ENCODE measurements around the gene DCAF4L1.
A peak's percentile ranks its signal among the peaks of the same experiment; 100 is the strongest.

DCAF4L1 gene

GRCh38 chr4:41981456-41981855 lies at the start of gene DCAF4L1:
Gene DCAF4L1, plus strand, starts transcription at chr4:41981756. Its CDS starts 37 bp downstream, at chr4:41981793.
- DNase-seq (ENCODE audit: low spot score), result no peak

GRCh38 chr4:41932988-41933387 lies 48.6 kb upstream of the DCAF4L1 start:
- no peak for DNase-seq (ENCODE audit: low spot score)

GRCh38 chr4:41933997-41934503 lies 47.5 kb upstream of the DCAF4L1 start:
- no peak for DNase-seq (ENCODE audit: low spot score)

DNA sequence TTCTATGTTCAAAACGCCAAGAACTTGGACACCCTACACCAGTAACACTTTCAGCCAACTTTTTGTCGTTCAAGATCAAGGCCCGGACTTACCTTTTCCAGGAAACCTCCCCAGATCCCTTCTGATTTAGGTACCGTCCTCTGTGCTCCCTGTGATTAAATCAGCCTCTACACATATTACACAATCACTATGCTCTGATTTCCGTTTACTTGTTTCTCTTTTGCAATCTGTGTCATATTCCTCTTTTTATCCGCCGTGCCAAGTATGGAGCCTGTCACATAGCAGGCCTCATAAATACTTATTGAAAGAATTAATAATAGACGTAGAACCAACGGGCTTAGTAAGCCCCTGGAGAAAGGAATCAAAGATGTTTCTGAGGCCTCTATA lies 47.0 kb upstream of the DCAF4L1 start:
- no peak for DNase-seq (ENCODE audit: low spot score)

GRCh38 chr4:41934901-41935651 lies 46.5 kb upstream of the DCAF4L1 start, which contains the start of gene TMEM33:
Gene TMEM33, plus strand, starts transcription at chr4:41935429. Its CDS starts 56 bp downstream, at chr4:41935485.
- peak; percentile 81 for DNase-seq (ENCODE audit: low spot score)

GRCh38 chr4:41935652-41936021 lies 45.9 kb upstream of the DCAF4L1 start:
- DNase-seq (ENCODE audit: low spot score), result no peak

- DNase-seq (ENCODE audit: low spot score), result no peak
Observed at GRCh38 chr4:41939016-41939626, 42.4 kb upstream of the DCAF4L1 start.

DNA sequence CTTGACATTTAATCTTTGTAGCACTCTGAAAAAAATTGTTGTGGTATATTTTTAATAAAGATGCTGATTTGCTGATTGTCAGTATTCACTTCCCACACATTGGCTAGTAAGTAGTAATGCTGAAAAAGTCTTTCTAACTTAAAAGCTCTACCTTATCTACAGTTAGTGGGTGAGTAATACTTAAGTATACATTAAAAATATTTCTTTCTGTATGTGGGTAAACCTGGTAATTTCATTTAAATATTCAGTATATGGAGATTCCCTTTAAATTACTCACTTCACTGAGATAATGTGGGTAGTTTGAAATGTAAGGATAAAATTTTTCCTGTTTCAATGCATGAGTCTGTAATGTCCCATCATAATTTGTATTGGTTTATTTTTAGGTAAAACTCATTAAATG lies 40.7 kb upstream of the DCAF4L1 start:
- no peak for DNase-seq (ENCODE audit: low spot score)

DNA sequence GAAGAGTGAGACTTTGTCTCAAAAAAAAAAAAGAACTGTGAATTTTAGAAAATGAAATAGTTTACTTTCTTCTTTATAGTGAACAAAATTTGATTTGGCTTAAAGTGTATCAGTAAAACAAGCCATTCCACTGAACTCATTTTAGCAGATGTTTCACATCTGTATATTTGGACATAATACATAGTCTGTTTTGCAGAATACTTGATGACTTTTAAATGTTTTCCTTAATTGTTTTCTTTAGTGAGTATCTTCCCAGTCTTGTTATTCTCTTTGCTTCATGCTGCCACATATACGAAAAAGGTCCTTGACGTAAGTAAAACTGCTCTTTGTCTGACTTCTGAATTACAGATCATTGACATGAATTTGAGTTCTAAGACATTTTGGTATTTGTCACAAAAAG lies 38.0 kb upstream of the DCAF4L1 start:
- no peak for DNase-seq (ENCODE audit: low spot score)

DNA sequence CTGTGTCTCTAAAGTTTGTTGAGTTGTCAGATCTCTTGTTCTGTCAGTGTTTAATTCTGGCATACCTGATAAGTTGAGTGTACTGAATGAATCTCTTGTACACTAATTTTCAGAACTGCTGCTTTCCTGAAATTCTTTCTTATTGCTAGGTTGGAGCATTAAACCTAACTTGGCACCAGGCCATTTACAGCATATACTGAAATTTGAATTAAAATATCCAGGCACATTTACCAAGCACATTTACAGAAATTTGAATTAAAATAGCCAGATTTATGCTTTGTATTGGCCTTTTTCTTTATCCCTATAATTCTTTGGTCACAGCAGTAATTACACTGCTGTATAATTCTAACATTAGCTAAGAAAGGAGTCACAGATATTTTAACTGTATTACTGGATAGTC lies 37.5 kb upstream of the DCAF4L1 start:
- no peak for DNase-seq (ENCODE audit: low spot score)

DNA sequence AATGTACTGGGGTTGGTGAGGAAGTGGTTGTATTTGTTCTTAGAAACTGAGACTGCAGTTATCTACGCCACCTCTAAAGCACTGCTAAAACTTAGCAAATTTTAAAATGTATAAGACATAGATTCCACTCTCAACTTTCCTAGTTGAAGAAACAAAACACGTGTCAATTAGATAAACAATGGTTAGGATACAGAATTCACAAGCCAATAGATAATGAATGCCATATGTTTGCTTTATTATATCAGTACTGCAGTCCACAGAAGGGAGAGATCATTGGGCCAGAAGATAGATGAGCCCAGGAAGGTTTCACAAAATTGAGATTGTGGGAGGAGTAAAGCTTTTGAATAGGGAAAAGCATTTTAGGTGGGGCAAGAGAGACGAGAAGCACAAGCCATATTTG lies 32.0 kb upstream of the DCAF4L1 start:
- no peak for DNase-seq (ENCODE audit: low spot score)

DNA sequence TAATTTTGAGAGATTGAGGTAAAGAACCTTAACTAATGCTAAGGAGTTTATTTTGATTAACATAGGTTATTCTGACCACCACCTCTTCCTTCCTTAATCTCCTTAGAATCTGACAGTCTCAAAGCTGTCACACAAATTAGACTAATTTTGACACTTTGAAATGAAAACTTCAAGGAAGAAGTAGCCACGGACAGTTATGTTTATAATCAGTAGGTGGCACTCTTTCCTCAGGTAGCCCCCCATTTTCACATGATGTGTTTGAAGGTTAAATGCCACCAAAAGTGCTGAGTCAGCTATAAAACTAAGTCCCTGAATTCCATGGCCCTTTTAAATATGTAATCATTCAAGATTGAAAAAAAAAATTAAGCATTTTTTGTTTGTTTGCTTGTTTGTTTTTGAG lies 23.9 kb upstream of the DCAF4L1 start:
- no peak for DNase-seq (ENCODE audit: low spot score)

GRCh38 chr4:41963105-41963504 lies 18.5 kb upstream of the DCAF4L1 start:
- DNase-seq (ENCODE audit: low spot score), result no peak

DNA sequence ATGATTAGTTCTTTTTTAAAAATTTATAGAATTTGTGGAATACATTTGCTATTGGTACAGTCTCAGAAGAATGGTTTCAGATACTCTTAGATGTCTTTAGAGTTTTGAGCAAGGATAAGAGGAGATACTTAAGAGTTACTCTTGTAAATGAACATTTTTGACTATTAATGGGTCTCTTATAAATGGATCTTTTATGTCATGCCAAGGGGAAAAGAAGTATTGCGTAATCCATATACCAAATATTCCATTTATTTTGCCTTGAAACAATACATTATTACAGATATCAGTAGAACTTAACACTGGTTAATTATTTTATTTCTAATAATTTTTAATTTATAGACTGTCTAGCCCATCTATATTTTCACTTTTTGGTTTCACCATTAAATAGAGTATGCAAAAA lies 17.2 kb upstream of the DCAF4L1 start:
- DNase-seq (ENCODE audit: low spot score), result no peak

- DNase-seq (ENCODE audit: low spot score), result no peak
Observed at GRCh38 chr4:41967392-41967791, 14.2 kb upstream of the DCAF4L1 start.

GRCh38 chr4:41969671-41970070 lies 11.9 kb upstream of the DCAF4L1 start:
- DNase-seq (ENCODE audit: low spot score), result no peak

- no peak for DNase-seq (ENCODE audit: low spot score)
Observed at GRCh38 chr4:41975341-41975740, 6.2 kb upstream of the DCAF4L1 start.

DNA sequence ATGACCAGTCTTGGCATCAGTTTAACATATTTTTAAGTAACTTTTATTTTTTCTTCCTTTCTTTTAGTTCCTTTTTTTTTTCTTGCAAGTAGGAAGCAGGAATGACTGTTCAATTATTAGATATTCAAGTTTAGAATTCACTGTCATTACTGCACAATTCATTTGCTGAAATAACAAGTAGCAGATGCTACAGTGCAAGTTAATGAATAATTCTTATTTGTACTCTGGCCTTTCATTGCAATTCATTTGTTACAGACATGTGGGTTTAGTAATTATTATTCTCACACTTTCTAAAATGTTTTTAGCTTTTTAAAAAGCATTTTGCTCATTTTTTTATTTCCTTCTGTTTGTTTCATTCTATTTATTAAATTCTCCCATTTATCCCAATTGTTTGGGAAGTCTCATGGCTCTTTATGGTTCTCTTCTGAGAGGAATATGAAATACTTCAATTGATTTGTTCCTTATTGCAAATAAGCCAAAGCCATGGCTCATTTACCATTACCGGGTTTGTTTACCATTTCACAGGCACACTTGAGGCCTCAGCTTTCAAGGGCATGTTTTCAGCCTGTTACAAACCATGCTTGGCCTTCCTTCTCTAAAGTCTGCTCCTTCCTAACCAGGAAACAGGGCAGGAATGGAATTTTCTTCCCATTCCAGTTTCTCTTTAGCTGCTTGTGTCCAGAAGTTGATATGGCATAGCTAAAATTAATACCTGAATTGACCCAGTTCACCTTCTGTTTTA lies 4.6 kb upstream of the DCAF4L1 start:
- no peak for DNase-seq (ENCODE audit: low spot score)

GRCh38 chr4:41977709-41978108 lies 3.8 kb upstream of the DCAF4L1 start:
- DNase-seq (ENCODE audit: low spot score), result no peak

DNA sequence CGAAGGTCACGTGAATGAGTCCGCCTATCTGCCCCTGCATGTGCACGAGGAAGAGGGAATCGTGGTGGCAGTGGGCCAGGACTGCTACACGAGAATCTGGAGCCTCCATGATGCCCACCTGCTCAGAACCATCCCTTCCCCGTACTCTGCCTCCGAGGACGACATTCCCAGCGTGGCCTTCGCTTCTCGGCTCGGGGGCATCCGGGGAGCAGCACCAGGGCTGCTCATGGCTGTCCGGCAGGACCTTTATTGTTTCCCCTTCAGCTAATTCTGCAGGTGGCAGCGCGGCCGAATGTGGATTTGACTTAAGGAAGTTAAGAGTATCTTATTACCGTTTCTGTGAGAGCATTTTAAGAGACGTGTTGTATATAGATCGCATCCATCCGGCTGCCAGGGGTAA lies 1.2 kb downstream of the DCAF4L1 start:
- DNase-seq (ENCODE audit: low spot score), result no peak

- DNase-seq (ENCODE audit: low spot score), result no peak
Observed at GRCh38 chr4:41985151-41985550, 3.6 kb downstream of the DCAF4L1 start.

GRCh38 chr4:41989994-41990364 lies 8.4 kb downstream of the DCAF4L1 start:
- DNase-seq (ENCODE audit: low spot score), result no peak
